GM21423 (cell line): Measurements from ENCODE around the gene ANKRD55.
A peak's percentile ranks its signal among the peaks of the same experiment; 100 is the strongest.
"Not testable (repeated sequence)": the region's sequence is repeated elsewhere in the genome, so short reads cannot be mapped to it uniquely, and the experiment has no call there.

Experiments
- ATAC-seq: cut with Tn5 transposase; IDR thresholded peaks from one replicate; pipeline ENCODE4 v1.9.1; 2021; ENCODE audit warnings: mild to moderate bottlenecking, moderate library complexity; ENCODE audit not compliant: unreplicated experiment

Gene ANKRD55

DNA sequence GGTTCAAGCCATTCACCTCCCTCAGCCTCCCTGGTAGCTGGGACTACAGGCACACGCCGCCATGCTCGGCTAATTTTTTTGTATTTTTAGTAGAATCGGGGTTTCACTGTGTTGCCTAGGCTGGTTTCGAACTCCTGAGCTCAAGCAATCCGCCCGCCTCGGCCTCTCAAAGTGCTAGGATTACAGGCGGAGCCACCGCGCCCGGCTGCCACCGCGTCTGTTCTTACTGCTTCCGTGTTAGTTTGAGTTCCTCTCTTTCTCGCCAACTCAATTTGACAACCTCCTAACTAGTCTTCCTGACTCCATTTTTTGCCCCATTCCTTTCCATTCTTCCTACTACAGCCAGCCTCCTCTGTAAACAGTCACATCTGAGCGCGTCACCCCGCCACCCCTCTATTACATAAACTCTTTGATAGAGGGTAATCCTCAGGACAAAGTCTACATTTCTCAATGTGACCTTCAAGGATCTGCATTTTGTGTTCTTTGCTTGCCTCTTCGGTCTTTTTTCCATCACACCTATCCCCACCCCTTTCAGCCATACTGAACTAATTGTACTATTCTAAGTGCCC is 149.8 kb downstream of the ANKRD55 start:
- no peak for ATAC-seq

DNA sequence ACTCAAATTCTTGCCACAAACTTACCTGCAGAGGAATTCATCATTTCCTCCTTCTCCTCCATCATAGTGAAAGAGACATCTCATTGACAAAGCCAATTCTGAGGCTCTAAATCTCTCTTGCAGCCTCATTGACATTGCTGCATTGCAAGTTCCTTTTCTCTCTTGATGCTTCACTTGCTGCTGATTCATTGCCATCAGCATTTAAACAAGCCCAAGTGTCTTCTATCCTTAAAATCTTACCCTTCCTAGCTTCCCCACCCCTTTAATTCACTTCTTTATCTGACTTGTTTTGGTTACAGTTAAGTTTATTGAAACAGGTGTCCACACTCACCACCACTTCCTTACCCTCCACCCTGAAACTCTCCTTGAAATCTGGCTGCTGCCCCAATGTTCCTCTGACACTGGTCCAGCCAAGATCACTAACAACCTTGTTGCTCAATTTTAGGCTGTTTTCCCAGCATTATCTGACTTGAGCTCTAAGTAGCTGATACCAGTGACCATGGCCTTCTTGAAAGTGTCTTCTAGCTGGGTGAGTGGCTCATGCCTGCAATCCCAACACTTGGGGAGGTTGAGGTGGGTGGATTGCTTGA is 152.0 kb downstream of the ANKRD55 start:
- peak; percentile 43 for ATAC-seq

DNA sequence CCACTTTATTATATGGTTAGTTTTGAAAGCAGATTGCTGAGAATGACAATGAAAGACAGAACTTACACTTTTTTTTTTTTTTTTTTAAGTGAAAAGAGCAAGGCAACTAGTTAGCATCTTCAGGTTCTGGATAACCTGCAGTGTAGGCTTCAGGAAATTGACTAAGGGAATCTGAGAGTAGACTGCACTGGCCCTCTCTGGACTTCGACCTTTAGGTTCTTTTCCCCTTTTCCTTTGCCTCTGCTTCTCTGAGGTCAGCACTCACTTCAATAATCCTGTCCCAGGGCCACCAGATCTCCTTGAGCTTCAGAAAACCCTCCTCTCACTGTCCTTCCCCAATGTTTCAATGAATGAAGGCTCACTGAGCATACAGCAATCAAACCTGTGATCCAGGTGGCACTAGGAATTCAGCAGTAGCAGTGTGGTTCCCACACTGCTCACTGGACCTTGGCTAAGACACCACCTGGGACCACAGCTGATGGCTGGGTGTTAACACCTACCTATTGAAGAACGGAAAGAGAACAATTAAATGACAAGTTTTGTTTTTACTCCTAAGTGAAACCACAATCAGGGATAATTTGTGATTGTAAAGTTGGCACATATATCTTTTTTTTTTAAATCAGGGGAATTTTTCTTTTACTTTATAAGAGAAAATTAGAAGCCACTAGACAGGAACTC is 152.6 kb downstream of the ANKRD55 start:
- ATAC-seq, result peak; percentile 72

DNA sequence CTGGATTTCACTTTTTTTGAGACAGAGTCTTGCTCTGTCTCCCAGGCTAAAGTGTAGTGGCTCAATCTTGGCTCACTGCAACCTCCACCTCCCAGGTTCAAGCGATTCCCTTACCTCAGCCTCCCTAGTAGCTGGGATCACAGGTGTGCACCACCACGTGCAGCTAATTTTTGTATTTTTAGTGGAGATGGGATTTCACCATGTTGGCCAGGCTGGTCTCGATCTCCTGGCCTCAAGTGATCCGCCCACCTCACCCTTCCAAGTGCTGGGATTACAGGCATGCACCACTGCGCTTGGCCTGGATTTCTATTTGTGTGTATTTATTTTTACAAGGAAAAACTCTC is 154.0 kb downstream of the ANKRD55 start:
- ATAC-seq, result not testable (repeated sequence)

DNA sequence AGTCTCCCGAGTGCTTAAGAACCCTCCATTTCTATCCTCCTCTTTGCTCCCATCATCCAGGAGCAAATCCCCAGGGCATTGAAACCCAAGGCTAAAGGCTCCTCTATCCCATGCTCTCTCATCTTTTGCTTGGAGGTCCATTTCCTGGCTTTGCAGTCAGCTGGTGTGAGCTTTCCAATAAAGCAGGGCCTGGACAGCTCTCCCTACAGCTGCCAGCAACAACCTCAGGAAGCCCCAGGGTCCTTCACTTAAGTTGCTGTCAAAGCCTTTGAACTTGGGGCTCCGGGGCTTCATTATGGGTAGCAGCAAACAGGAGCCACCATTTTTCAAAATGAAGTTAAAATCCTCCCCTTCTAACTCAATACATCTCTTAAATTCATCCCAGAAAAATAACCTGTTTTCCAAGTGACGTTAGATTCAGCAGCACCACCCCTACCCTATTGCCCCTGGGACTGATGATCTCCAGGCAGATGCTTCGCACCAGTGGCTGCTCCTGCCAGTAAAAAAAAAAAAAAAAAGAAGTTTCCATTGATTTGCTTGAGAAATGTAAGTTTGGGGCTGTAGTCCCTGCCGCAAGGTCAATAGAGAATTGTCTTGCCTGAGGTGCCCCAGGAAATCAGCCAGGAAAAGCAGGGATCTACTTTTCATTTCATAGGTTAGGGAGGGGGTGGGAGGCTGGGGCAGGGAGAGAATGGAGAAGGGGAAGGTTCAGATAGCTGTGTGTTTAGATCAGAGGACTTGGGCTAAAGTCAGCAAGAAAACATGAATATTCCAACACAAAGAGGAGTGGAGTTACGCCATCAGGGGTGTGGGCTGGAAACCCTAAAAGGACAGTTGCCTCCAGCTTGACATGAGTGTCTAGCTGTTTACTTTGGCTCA is 154.6 kb downstream of the ANKRD55 start:
- no peak for ATAC-seq

DNA sequence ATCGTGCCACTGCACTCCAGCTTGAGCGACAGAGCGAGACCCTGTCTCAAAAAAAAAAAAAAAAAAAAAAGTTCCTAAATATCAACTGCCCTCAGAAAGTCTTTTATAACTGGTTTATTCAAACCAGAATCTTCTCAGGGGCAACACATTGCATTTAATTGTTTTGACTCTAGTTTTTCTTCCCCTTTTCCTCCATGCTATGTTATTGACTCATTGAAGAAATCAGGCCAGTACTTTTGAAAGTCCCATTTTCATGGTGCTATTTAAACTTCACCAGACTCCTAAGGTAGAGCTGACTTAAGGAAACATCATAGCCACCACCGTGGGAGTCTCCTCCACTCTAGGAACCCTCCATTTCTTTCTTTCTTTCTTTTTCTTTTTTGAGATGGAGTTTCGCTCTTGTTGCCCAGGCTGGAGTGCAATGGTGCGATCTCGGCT is 155.3 kb downstream of the ANKRD55 start:
- ATAC-seq, result peak; percentile 44

DNA sequence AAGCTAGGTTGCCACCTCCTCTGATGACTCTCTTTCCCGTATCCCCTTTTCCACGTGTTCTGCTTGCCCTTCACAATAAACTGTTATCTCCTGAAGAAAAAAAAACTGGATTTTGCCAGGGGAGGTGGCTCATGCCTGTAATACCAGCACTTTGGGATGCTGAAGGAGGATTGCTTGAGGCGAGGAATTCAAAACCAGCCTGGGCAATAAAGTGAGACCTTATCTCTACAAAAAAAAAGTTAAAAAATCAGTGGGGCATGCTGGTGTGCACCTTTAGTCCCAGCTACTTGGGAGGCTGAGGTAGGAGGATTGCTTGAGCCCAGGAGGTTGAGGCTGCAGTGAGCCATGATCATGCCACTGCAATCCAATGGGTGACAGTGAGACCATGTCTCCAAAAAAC is 156.6 kb downstream of the ANKRD55 start:
- ATAC-seq, result no peak

DNA sequence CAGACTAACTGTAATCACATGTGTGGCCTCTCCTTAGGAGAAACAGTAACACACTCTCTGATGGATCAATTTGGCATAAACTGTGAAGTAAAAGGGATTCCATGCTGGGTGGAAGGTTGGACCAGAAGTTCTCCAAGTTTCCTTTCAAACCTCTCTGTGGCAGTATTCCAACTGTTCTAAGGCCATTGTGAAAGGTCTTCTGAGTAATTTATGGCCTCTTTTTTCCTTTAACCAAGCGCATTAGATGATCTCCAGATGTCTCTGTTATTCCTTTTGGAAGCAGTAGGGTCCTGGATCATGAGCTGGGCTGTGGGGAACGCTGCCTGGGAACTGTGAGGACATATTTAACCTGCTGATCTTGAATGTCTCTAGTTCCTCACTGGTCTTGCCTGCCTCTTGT is 157.8 kb downstream of the ANKRD55 start:
- ATAC-seq, result no peak

DNA sequence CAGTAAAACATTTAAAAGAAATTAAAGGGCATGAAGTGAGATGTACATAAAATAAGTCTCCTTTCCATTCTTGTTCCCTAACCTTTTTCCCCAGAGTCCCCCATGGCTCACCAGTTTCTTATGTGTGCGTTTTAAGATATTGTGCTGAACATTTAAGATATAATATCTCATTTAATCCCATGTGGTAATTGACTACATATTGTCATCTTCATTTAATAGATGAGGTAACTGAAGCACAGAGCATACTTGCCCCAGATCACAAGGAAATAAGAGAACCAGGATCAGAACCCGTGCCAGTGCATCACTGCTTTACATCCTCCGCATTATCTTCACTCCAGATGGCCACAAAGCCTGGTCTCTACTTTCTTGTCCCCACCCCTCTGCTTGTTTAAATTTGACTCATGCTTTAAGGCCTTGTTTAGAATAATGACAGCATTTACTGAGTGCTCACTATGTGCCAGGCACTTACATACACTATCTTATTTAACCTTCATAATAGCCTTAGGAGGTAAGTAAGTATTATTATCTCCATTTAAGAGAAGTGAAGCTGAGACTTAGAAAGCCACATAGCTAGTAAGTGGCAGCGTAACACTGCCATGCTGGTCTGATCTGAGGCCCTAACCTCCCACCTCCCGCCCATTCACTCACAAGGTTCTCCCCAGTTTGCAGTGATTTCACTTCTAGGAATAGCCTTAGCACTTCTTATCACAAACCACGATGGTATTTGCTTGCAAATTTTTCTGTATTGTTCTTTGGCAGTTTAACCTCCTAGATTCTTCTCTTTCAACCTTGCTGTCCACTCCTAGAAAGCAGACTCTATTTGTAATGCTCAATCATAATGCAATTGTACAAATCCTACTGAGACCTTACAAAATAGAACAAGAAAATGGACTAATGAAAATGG is 160.0 kb downstream of the ANKRD55 start:
- ATAC-seq, result no peak

DNA sequence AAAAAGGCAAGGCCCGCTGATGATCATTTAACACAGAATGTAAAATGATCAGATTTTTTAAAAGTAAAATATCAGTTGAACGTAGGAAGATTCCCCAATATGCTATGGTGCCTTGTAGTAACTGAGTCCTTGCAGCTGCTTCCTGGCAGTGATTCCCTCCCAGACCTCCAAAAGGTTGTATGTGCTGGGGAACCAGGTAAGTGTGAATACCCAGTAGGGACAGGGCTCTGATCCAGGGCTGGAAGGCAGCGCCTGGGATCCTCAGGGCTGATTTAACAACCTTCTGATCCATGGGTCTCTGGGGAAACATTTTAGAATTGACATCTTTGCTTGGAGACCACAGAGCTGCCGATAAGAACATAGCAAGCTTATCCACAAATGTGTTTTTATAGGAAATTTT is 161.7 kb downstream of the ANKRD55 start:
- no peak for ATAC-seq

DNA sequence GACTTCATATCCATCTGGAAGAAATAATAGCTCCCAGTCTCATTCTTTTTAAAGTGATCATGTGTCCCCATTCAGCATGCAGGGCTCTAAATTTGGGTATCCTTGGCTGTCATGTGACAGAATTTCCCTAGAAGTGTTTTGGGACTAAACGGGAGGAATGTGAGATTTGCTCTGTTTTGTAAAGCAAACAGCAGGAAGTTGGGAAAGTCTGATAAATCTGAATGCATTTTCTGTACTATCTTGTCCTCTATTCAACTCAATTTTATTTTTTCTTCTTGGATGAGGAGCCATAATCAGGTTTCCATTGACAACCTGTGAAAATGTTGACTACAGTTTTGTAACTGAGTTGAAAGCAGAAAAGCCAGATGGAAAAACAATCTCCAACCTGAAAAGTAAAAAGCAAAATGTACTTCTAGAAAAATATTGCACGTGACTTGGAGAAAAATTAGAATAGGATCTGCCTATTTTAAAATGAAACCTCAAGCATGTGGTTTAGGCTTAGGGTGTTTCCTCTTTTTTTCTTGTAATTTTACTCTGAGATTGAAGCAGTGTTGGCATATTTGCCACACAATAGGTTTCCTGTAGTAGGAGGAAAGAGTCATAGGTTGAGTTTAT is 162.2 kb downstream of the ANKRD55 start:
- ATAC-seq, result no peak

DNA sequence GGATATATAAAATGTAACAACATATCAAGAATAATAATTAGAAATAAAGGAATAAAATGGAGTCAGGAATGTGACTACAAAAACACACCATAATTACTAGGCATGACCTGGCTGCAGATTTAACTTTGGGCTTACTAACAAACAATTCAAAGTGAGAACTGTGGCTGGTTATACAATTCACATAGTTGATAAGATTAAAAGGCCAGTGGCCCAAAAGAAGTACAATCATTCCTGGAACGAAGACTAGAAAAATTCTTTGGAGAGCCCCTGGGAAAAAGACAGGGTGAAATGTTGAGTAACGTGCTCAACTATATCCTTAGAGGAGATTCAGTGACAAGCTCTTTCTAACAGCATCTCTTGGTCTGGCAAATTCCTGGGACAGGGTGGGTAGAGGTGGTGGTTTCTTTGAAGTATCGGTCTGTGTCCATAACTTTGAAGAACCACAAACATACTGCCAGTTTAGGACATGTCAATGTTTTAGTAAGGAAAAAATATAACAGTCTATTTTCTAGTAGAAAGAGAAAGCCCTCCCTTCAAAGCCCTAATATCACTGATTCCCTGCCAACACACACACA is 163.4 kb downstream of the ANKRD55 start:
- ATAC-seq, result no peak

DNA sequence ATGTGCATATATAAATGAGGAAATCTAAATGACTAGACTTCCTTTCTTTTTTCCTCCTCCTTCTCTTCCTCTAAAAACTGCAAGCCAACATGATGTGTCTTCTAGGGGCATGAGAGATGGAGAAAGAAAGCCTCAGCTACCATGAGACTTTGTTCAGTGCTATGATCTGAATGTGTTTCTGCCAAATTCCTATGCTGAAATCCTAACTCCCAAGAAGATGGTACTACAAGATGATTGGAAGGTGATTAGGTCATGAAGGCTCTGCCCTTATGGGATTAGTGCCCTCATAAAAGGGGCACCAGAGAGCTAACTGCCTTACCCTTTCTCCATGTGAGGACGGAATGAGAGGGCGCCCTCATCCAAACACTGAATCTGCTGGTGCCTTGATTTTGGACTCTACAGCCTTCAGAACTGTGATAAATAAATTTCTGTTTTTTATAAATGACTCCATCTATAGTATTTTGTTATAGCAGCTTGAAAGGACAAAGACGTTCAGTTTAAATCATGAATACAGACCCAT is 166.1 kb downstream of the ANKRD55 start:
- ATAC-seq, result no peak

DNA sequence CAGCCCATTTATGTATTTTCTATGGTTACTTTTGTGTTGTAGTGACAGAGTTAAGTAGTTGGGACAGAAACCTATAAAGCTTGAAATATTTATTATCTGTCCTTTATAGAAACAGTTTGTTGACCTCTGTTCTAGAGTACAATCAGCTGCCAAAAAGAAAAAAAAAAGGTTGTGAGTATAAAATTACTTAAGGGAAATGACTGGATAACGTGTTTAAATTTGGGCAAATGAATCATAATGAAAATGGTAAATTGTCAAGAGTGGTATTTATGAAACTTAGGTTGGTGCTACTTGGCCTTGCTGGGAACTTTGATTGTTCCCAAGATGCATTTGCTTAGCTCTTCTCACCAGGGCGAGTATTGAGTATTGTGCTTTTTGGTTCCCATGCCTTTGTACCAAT is 168.1 kb downstream of the ANKRD55 start:
- no peak for ATAC-seq

DNA sequence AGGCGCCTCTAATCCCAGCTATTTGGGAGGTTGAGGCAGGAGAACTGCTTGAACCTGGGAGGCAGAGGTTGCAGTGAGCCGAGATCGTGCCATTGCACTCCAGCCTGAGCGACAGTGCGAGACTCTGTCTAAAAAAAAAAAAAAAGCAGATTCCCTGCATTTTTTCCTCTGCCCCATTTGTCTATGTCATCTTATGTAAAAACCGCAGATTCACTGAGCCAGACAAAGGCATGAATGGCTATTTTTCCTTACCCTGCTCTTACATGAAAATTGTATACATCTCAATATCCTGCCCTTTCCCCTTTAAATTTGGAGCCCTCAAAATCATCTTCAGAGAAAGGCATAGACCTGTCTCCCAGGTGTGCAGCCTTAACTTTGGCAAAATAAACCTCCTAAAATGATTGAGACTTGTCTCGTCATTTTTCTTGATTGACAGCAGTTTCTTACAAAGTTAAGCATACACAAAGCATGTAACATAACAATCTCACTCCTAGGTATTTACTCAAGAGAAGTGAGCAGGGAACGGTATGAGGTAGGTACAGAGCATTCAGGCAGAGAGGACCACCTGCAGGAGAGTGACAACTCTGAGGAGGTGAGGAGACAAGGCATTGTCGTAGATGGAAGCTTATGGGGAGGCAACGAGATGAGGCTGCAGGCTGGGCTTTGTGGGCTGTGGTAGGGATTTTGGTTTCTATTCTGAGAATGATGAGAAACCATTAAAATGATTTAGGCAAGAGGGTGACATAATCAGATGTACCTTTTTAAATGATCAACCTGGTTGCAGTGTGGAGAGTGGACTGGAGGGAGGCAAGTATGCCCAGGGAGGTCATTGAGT is 172.6 kb downstream of the ANKRD55 start:
- no peak for ATAC-seq

DNA sequence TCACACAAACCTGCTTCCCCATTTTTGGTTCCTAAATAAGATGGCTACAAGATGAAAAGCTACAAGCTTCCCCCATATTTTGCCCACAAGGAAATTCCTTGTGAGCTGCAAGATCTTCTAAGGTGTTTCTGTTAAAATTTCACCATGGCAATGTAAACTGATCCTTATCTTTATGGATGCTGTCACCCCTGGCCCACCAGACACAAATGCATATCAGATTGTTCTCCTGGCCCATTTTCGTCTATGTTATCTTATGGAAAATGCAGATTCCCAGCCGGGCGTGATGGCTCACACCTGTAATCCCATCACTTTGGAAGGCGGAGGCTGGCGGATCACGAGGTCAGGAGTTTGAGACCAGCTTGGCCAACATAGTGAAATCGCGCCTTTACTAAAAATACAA is 173.3 kb downstream of the ANKRD55 start:
- no peak for ATAC-seq

DNA sequence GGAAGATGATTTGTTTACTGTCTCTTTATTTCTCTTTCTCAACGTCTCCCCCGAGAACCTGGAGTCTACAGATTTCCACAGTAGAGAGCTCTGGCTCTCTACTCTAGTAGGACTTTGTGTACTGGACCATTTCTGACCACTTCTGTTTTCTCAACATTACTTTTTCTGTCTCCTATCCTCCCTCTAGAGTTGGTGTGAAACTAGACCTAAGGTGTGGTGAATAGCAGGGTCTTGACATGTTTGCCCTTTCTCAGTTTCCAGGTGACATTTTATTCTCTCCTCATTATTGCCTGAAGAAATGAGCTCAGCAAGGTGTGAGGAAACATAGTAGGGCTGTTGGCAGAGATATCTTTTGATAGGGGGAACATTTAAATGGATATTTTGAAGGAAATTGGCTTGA is 176.3 kb downstream of the ANKRD55 start:
- ATAC-seq, result peak; percentile 78

DNA sequence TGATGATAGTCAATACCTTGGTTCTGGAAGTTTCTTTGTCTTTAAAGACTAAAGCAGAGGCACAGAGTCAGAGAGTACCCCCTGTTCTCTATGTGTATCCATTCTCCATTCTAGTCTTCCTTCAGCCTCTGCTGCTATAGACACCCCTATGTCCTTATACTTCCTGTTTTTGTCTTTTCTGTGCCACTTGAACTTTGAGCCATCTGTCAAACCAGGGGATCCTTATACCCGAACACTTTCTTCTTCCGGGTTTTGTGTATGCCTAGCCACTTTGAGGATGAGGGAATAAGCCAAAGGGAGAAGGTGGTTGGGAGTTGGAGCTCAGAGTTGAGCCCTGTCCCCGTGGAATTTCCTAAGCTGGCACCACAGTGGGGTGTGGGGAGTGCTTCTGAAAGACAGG is 177.3 kb downstream of the ANKRD55 start:
- no peak for ATAC-seq

DNA sequence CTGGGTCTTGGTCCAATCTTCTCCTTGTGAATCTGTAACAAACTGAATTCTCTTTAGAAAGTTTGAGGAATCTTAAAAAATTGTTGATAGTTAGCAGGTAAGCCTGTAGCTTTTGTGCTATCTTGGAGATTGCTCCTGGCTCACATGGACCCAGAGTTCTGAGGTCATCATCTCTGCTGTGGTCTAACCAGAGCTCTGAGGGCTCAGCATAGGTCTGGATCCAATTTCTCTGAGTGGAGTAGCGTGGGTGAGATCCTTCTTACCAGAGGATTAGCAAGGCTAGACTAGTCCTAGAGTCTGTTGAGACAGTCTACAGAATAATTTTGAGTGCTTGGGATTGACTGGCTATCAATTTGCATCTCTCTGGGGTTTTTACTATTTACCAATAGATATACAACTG is 177.8 kb downstream of the ANKRD55 start:
- no peak for ATAC-seq
